T-cell (primary cell): Measurements from ENCODE around the gene TMEM128. TPM values are rescaled to one million over a fixed set of nuclear protein-coding genes. Genes with fewer than 3 reads are reported as not detected.
"Not testable (repeated sequence)": the region's sequence is repeated elsewhere in the genome, so short reads cannot be mapped to it uniquely, and the experiment has no call there.

Source experiments
- ATAC-seq, 4 experiments: fragments of 200-7000 bp in 3 of 4; fragments of 150-1000 bp in 1 of 4; cut with Tn5 transposase; replicated peaks in 1 of 4; 1 replicate in 3 of 4; 2 replicates in 1 of 4; pipeline ENCODE4 v1.10.0; 2021; ENCODE audit warnings: moderate library complexity in 3 of 4, mild to moderate bottlenecking in 2 of 4, moderate number of reproducible peaks in 1 of 4
- CTCF ChIA-PET, 2 donors: fragments of 300-600 bp; sonication (Branson Sonifier 250); formaldehyde crosslinking; loops; one replicate each; lab custom pipeline; 2022; ENCODE audit warnings: antibody characterized with exemption in 2 of 2; lab: Charles Lee
- POLR2A ChIA-PET, 2 donors: fragments of 300-600 bp; sonication (Branson Sonifier 250); formaldehyde crosslinking; loops; one replicate each; lab custom pipeline; 2022; ENCODE audit warnings: antibody characterized with exemption in 2 of 2; lab: Charles Lee
- DNase-seq, 35 experiments: peaks; one replicate each; pipeline versions ENCODE4 v3.0.0 to v3.0.0-alpha.2; 2013 to 2023
- H3K27ac ChIP-seq: one replicate; pipeline ENCODE4 v1.5.1; 2013; ENCODE audit warnings: low read length
- H3K27me3 ChIP-seq, 2 experiments: replicated peaks in 1 of 2; 1 replicate in 1 of 2; 2 replicates in 1 of 2; pipeline versions ENCODE4 v1.6.1 to v1.7.0; 2013; ENCODE audit warnings: low read length in 1 of 2, mixed read lengths in 1 of 2; ENCODE audit not compliant: control insufficient read depth in 2 of 2, insufficient read depth in 2 of 2; ENCODE audit errors: extremely low read depth in 1 of 2
- H3K36me3 ChIP-seq, 2 donors: 1 replicate in 1 of 2; 2 replicates in 1 of 2; pipeline versions ENCODE4 v1.6.1 to v1.7.0; 2013; ENCODE audit warnings: low read length in 1 of 2; ENCODE audit not compliant: control insufficient read depth in 2 of 2, insufficient read depth in 1 of 2; ENCODE audit errors: extremely low read depth in 1 of 2
- H3K4me1 ChIP-seq, 2 experiments: 1 replicate in 1 of 2; 2 replicates in 1 of 2; pipeline versions ENCODE4 v1.6.1 to v1.7.0; 2013; ENCODE audit warnings: low read length in 2 of 2, mixed read lengths in 1 of 2; ENCODE audit not compliant: insufficient read depth in 2 of 2, control insufficient read depth in 1 of 2; ENCODE audit errors: extremely low read depth in 1 of 2
- H3K4me3 ChIP-seq, 2 donors: 1 replicate in 1 of 2; 2 replicates in 1 of 2; pipeline versions ENCODE4 v1.5.1 to v1.7.0; 2013; ENCODE audit warnings: mild to moderate bottlenecking in 2 of 2, low read length in 1 of 2, moderate library complexity in 1 of 2; ENCODE audit not compliant: control insufficient read depth in 1 of 2; ENCODE audit errors: extremely low read depth in 1 of 2
- H3K9me3 ChIP-seq: 2 replicates; pipeline ENCODE4 v1.7.0; 2013
- H3K27ac Mint-ChIP-seq, 2 donors: one replicate each; pipeline ENCODE4 v1.8.0; 2020 to 2021; ENCODE audit warnings: mild to moderate bottlenecking in 2 of 2, mixed read lengths in 2 of 2
- H3K27me3 Mint-ChIP-seq, 2 donors: one replicate each; pipeline ENCODE4 v1.8.0; 2021 to 2022; ENCODE audit warnings: mixed read lengths in 2 of 2
- H3K36me3 Mint-ChIP-seq: one replicate; pipeline ENCODE4 v1.8.0; 2021; ENCODE audit warnings: mixed read lengths
- H3K4me1 Mint-ChIP-seq, 3 donors: one replicate each; pipeline ENCODE4 v1.8.0; 2020 to 2022; ENCODE audit warnings: mixed read lengths in 3 of 3, mild to moderate bottlenecking in 1 of 3
- H3K4me3 Mint-ChIP-seq, 3 donors: one replicate each; pipeline ENCODE4 v1.8.0; 2020 to 2022; ENCODE audit warnings: mild to moderate bottlenecking in 3 of 3, mixed read lengths in 3 of 3, moderate library complexity in 3 of 3
- H3K9me3 Mint-ChIP-seq, 3 donors: one replicate each; pipeline ENCODE4 v1.8.0; 2020 to 2022; ENCODE audit warnings: mixed read lengths in 3 of 3
- WGBS: methylation state at CpG from one replicate; pipeline ENCODE4 v1.1.5; 2013; ENCODE audit warnings: missing lambda C conversion rate; ENCODE audit not compliant: insufficient coverage; 5-methylcytosine and 5-hydroxymethylcytosine counted together
- total RNA-seq, 35 experiments: library from RNA in 6 of 35; stranded (reverse) in 6 of 35; fragments of 120-200 nt in 1 of 35; gene quantifications; one replicate each; pipeline versions ENCODE4 v1.2.1 to v1.2.4 and lab custom pipeline; 2013 to 2026

The TMEM128 gene
- total RNA-seq, 5 donors from 2014 or later (not counting 1 experiment from before 2014, with no cell fraction given), result 9.9 to 22.8 (median 16.7) TPM

DNA sequence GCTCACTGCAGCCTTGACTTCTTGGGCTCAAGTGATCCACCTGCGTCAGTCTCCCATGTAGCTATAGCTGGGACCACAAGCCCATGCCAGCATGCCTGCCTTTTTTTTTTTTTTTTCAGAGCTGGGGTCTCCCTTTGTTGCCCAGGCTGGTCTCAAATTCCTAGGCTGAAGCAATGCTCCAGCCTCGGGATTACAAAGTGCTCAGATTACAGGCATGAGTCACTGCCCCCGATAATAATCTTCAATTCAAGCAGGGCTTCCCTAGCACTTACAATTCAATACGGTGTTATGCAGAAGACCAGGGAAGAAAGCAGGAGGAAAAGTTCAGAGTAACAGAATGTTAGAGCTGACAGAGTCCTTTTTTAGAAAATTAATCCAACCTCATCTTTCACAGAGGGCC, 47.4 kb downstream of the TMEM128 start:
- Histone ChIP-seq H3K36me3 (no peaks in the 10 kb centered on the region), H3K27me3 (peaks cover 2 to 38% of the 10 kb centered on the region in 2 experiments), H3K4me3 (no peak overlapping the region), H3K9me3 (no peaks in the 10 kb centered on the region), H3K4me1 (no peaks in the 10 kb centered on the region), H3K27ac (no peak overlapping the region)
- CTCF ChIA-PET, result no interaction called here
- Mint-ChIP-seq H3K27me3 (peaks cover 14 to 42% of the 10 kb centered on the region in 2 donors), H3K9me3 (no peaks in the 10 kb centered on the region), H3K4me1 (no peaks in the 10 kb centered on the region), H3K4me3 (no peak overlapping the region), H3K27ac (no peak overlapping the region), H3K36me3 (no peaks in the 10 kb centered on the region)
- DNase-seq, result no peak
- POLR2A ChIA-PET, result no interaction called here
- WGBS, result 83% methylated on average over 2 of the region's 4 CpGs
- no peak for ATAC-seq

DNA sequence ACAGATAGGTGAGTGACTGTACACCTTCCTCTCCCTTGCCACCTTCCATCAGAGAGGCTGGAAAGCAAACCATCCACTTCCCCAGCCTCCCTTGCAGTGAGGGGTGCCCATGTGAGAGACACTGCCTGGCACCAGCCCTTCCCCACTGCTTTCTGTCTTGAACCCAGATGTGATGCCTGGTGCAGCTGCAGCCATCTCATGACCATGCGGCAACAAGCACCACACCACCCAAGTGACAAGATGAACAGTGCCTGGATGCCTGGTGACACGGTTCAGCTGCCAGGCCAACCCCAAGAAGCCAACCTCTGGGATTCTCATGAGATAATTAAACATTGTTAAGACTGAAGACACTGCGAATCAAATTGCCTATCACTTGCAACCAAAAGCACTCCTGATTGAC, 52.7 kb downstream of the TMEM128 start:
- Histone ChIP-seq H3K9me3 (no peaks in the 10 kb centered on the region), H3K27me3 (peaks cover 0 to 41% of the 10 kb centered on the region in 2 experiments), H3K27ac (no peak overlapping the region), H3K4me3 (no peak overlapping the region), H3K4me1 (no peaks in the 10 kb centered on the region), H3K36me3 (no peaks in the 10 kb centered on the region)
- ChIA-PET POLR2A (no interaction called here), CTCF (no interaction called here)
- Mint-ChIP-seq H3K27me3 (peaks cover 34 to 52% of the 10 kb centered on the region in 2 donors), H3K4me3 (no peak overlapping the region), H3K4me1 (peaks cover 0 to 6% (median 0%) of the 10 kb centered on the region in 3 donors), H3K27ac (no peak overlapping the region), H3K36me3 (no peaks in the 10 kb centered on the region), H3K9me3 (no peaks in the 10 kb centered on the region)
- ATAC-seq (no peak), DNase-seq (no peak)
- 75% methylated on average over 2 of the region's 3 CpGs for WGBS

DNA sequence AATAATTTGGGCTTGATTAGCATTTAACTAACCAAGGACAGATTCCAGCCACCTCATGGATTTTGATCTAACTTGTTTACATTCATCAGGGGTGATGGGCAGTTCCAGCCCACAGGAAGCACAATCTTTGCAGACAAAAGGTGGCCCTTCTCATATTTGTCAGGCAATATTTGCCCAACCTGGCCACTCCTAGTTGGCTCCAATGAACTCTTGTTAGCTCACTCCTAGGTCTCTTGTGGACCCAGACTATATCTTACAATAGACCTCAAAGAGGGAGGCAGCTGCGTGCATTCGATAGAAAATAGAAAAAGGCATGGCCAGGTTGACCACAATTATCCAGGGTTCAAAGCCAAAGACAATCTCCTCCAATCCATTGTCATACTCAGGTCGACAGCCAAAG, 59.5 kb downstream of the TMEM128 start:
- peaks cover 0 to 24% of the 10 kb centered on the region in 2 experiments for H3K27me3 ChIP-seq
- POLR2A ChIA-PET, H3K9me3 ChIP-seq, H3K27ac Mint-ChIP-seq, H3K4me1 Mint-ChIP-seq, ATAC-seq, H3K9me3 Mint-ChIP-seq, H3K4me3 ChIP-seq, H3K4me3 Mint-ChIP-seq, DNase-seq, H3K36me3 Mint-ChIP-seq, CTCF ChIA-PET, H3K4me1 ChIP-seq, H3K27ac ChIP-seq, H3K36me3 ChIP-seq: not testable (repeated sequence)
- peaks cover 37 to 55% of the 10 kb centered on the region in 2 donors for H3K27me3 Mint-ChIP-seq
- WGBS, result no CpG with 5 or more reads among the region's 3 CpGs

Other genes starting within 250 kb of the TMEM128 start
- gene OTOP1, start 21.3 kb downstream of the TMEM128 start, total RNA-seq, result not detected
- gene LYAR, start 41.9 kb upstream of the TMEM128 start, total RNA-seq, result 10 to 100 TPM; 21.0 to 46.3 (median 31.7) TPM
- gene ZBTB49, start 42.0 kb upstream of the TMEM128 start, total RNA-seq, result 10 to 100 TPM in 3 of 5 donors, 1 to 10 TPM in 2; 7.9 to 17.1 (median 11.4) TPM
- gene NSG1, start 138.9 kb upstream of the TMEM128 start, total RNA-seq, result 10 to 100 TPM; 14.2 to 42.8 (median 19.2) TPM